HL-60 (cell line): ENCODE data around the gene INKA2.

Source experiments
- GABPA ChIP-seq: IDR thresholded peaks from 2 replicates; pipeline ENCODE4 v1.6.1; 2012; ENCODE audit warnings: low read depth
- POLR2AphosphoS5 ChIP-seq: IDR thresholded peaks from 2 replicates; pipeline ENCODE4 v1.6.1; 2012; ENCODE audit warnings: low read depth
- SPI1 ChIP-seq: IDR thresholded peaks from 2 replicates; pipeline ENCODE4 v1.6.1; 2012; ENCODE audit warnings: low read depth, mild to moderate bottlenecking, borderline replicate concordance
- TF ChIP-seq, protein P1 (sequence below): IDR thresholded peaks from one replicate; pipeline ENCODE4 v1.5.1; 2011; ENCODE audit warnings: low read length, control low read depth, inconsistent platforms; ENCODE audit not compliant: insufficient read depth

DNA sequence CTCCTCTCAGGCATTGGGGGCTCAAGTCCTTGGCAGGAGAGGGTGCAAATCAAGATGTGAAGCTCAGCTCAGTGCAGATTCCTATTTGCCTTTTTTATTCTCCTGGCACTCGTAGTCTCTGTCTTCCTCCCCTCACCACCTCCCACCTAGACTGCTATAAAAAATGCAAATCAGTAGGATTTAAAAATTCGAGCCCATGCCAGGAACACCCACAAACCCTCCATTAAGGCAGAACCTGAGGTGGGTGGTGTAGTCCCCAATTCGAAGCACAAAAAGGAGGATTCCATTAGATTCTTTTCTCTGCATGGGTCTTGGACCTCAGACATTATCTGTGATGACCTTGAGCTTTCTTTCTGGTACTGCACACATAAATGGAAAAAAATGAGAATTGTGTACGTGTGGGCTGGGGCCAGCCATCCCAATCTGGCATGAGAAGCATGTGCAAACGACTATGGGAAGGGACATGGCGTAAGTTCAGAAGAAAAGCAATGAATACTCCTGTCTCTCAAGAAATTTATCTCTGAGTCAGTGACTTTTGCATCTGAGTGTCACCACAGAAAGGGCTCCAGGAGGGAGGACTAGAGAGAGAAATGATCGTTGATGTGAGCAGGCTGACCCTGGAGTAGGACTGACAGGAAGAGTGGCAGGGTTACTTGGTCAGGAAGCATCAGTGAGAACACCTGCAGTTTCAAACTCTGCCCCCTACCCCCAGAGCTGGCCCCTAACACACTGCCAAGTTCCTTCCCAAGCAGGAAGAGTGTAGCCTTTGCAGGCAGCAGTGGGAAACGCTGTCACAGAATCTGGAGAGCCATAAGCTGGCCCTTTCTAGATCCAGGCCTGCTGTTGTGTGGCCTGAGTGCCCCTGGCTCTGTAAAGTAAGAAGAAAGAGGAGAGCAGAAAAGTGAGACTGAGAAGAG, 1.7 kb downstream of the INKA2 start:
- TF ChIP-seq, protein P1, sequence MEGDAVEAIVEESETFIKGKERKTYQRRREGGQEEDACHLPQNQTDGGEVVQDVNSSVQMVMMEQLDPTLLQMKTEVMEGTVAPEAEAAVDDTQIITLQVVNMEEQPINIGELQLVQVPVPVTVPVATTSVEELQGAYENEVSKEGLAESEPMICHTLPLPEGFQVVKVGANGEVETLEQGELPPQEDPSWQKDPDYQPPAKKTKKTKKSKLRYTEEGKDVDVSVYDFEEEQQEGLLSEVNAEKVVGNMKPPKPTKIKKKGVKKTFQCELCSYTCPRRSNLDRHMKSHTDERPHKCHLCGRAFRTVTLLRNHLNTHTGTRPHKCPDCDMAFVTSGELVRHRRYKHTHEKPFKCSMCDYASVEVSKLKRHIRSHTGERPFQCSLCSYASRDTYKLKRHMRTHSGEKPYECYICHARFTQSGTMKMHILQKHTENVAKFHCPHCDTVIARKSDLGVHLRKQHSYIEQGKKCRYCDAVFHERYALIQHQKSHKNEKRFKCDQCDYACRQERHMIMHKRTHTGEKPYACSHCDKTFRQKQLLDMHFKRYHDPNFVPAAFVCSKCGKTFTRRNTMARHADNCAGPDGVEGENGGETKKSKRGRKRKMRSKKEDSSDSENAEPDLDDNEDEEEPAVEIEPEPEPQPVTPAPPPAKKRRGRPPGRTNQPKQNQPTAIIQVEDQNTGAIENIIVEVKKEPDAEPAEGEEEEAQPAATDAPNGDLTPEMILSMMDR, result no peak
- no peak for TF ChIP-seq POLR2AphosphoS5
- TF ChIP-seq GABPA, result no peak
- no peak for TF ChIP-seq SPI1
